GM23338 (cell line): ENCODE results near the gene SLK. TPM values are rescaled to one million over a fixed set of nuclear protein-coding genes. Genes with fewer than 3 reads are reported as not detected.

Source experiments
- ATAC-seq: fragments of 200-7000 bp; cut with Tn5 transposase; 3 replicates; pipeline ENCODE4 v1.9.1; 2020
- DNase-seq: peaks from one replicate; pipeline ENCODE4 v3.0.0-alpha.2; 2015; ENCODE audit warnings: low spot score
- H2AFZ ChIP-seq: fragments of 200-600 bp; sonication (generic); 2 replicates; pipeline ENCODE4 v1.8.0; 2016; ENCODE audit warnings: antibody characterized with exemption, mild to moderate bottlenecking, moderate library complexity
- H3F3A ChIP-seq: fragments of 200-600 bp; sonication (generic); replicated peaks from 2 replicates; pipeline ENCODE4 v1.8.0; 2017; ENCODE audit warnings: antibody characterized with exemption, mixed run types, low read depth
- H3K27ac ChIP-seq: fragments of 200-600 bp; sonication (generic); 2 replicates; pipeline ENCODE4 v1.6.1; 2016; ENCODE audit warnings: low read depth
- H3K27me3 ChIP-seq: fragments of 200-600 bp; sonication (generic); 2 replicates; pipeline ENCODE4 v1.8.0; 2016; ENCODE audit warnings: mild to moderate bottlenecking, mixed run types, moderate library complexity; ENCODE audit not compliant: insufficient read depth
- H3K36me3 ChIP-seq: fragments of 200-600 bp; sonication (generic); 2 replicates; pipeline ENCODE4 v1.8.0; 2016; ENCODE audit warnings: mild to moderate bottlenecking; ENCODE audit not compliant: insufficient read depth
- H3K4me1 ChIP-seq: fragments of 200-600 bp; sonication (generic); 2 replicates; pipeline ENCODE4 v1.8.0; 2016; ENCODE audit warnings: mild to moderate bottlenecking, moderate library complexity; ENCODE audit not compliant: insufficient read depth
- H3K4me2 ChIP-seq: fragments of 200-600 bp; sonication (generic); 2 replicates; pipeline ENCODE4 v1.7.1; 2017; ENCODE audit warnings: mixed run types
- H3K4me3 ChIP-seq: fragments of 200-600 bp; sonication (generic); 2 replicates; pipeline ENCODE4 v1.6.1; 2016; ENCODE audit warnings: mixed run types
- H3K79me2 ChIP-seq: fragments of 200-600 bp; sonication (generic); replicated peaks from 2 replicates; pipeline ENCODE4 v1.8.0; 2017; ENCODE audit warnings: mild to moderate bottlenecking; ENCODE audit not compliant: insufficient read depth
- H3K9me2 ChIP-seq: fragments of 200-600 bp; sonication (generic); 2 replicates; pipeline ENCODE4 v1.8.0; 2017; ENCODE audit not compliant: insufficient read depth
- H4K20me1 ChIP-seq: fragments of 200-600 bp; sonication (generic); replicated peaks from 2 replicates; pipeline ENCODE4 v1.8.0; 2017; ENCODE audit warnings: mild to moderate bottlenecking; ENCODE audit not compliant: insufficient read depth
- H3K27ac Mint-ChIP-seq: 2 replicates; pipeline ENCODE4 v1.8.0; 2020; ENCODE audit warnings: inconsistent platforms, mild to moderate bottlenecking, moderate library complexity, mixed read lengths
- H3K27me3 Mint-ChIP-seq: 3 replicates; pipeline ENCODE4 v1.8.0; 2022; ENCODE audit warnings: low read depth, mild to moderate bottlenecking, moderate library complexity, mixed read lengths, inconsistent platforms; ENCODE audit not compliant: insufficient read depth, poor library complexity
- H3K36me3 Mint-ChIP-seq: 3 replicates; pipeline ENCODE4 v1.8.0; 2021; ENCODE audit warnings: low read depth, mild to moderate bottlenecking, inconsistent platforms, moderate library complexity, mixed read lengths
- H3K4me1 Mint-ChIP-seq: 3 replicates; pipeline ENCODE4 v1.8.0; 2020; ENCODE audit warnings: mild to moderate bottlenecking, inconsistent platforms, mixed read lengths
- H3K4me3 Mint-ChIP-seq: 3 replicates; pipeline ENCODE4 v1.8.0; 2021; ENCODE audit warnings: moderate library complexity, mild to moderate bottlenecking, inconsistent platforms, mixed read lengths
- H3K9me3 Mint-ChIP-seq: 3 replicates; pipeline ENCODE4 v1.8.0; 2020; ENCODE audit warnings: moderate library complexity, mild to moderate bottlenecking, inconsistent platforms, mixed read lengths
- CREB1 ChIP-seq: fragments of 250-450 bp; sonication (Bioruptor Pico); IDR thresholded peaks from 2 replicates; pipeline ENCODE4 v1.5.0; 2020; ENCODE audit warnings: low read depth, mild to moderate bottlenecking, moderate library complexity
- ETS1 ChIP-seq: IDR thresholded peaks from 2 replicates; pipeline ENCODE4 v1.6.1; 2016; ENCODE audit warnings: antibody characterized with exemption
- EZH2 ChIP-seq: fragments of 200-600 bp; sonication (generic); IDR thresholded peaks from one replicate; pipeline ENCODE4 v1.8.0; 2017; ENCODE audit warnings: antibody characterized with exemption, mild to moderate bottlenecking, low read depth; ENCODE audit not compliant: unreplicated experiment
- ZNF114 ChIP-seq: fragments of 250-450 bp; sonication (Bioruptor Pico); IDR thresholded peaks from 2 replicates; pipeline ENCODE4 v1.5.0; 2020; ENCODE audit warnings: mild to moderate bottlenecking, moderate library complexity
- polyA plus RNA-seq: library from polyadenylated mRNA; unstranded; fragments of >200 nt; fragmentation: Nextera tagmentation; extraction: Ambion mirVana; gene quantifications from 2 replicates; pipeline ENCODE4 v1.2.1, GENCODE V29; 2016
- total RNA-seq: library from RNA; depleted of rRNA; stranded (reverse); fragments of >200 nt; shearing (Covaris generic); gene quantifications from 2 replicates; pipeline ENCODE4 v1.2.3, GENCODE V29; 2014
- TF ChIP-seq, protein P1 (sequence below): fragments of 250-450 bp; sonication (Bioruptor Pico); IDR thresholded peaks from 2 replicates; pipeline ENCODE4 v1.5.0; 2020; ENCODE audit warnings: mild to moderate bottlenecking, moderate library complexity

Gene SLK
- total and polyA plus RNA-seq, 2 experiments from 2014 or later, result 8.4 to 21.5 TPM

- H3K36me3 ChIP-seq, result peaks cover 6% of the 10 kb centered on the region; the same call in 1 of the 2 replicates
- DNase-seq (peak; percentile 65), ATAC-seq (peak; percentile 32)
Measured at GRCh38 chr10:103917302-103918052, 49.5 kb upstream of the SLK start.

More at GRCh38 chr10:103917302-103918052, 49.5 kb upstream of the SLK start:
- H3K9me3 Mint-ChIP-seq, result peaks cover 13% of the 10 kb centered on the region
- no peaks in the 10 kb centered on the region for H3K79me2 ChIP-seq
- no peaks in the 10 kb centered on the region for H3K27me3 ChIP-seq
- peak overlapping the region; percentile 99 for H2AFZ ChIP-seq
- peaks cover 24% of the 10 kb centered on the region for H3K36me3 Mint-ChIP-seq
- H4K20me1 ChIP-seq, result no peaks in the 10 kb centered on the region
- peaks cover 14% of the 10 kb centered on the region for H3K4me1 Mint-ChIP-seq
- H3K27ac Mint-ChIP-seq, result peak overlapping the region; percentile 93
- H3F3A ChIP-seq, result peaks cover 13% of the 10 kb centered on the region; the same call in 1 of the 2 replicates
- peaks cover 9% of the 10 kb centered on the region for H3K27me3 Mint-ChIP-seq
- peak overlapping the region; percentile 91 for H3K4me3 Mint-ChIP-seq
- peak overlapping the region; percentile 88 for H3K4me3 ChIP-seq
- peak overlapping the region; percentile 99 for H3K27ac ChIP-seq
- peak overlapping the region; percentile 99 for H3K4me2 ChIP-seq
- TF ChIP-seq ETS1, result no peak
- TF ChIP-seq EZH2, result no peak
- TF ChIP-seq ZNF114 (CRISPR knock-in tag), result no peak
- TF ChIP-seq, protein P1, sequence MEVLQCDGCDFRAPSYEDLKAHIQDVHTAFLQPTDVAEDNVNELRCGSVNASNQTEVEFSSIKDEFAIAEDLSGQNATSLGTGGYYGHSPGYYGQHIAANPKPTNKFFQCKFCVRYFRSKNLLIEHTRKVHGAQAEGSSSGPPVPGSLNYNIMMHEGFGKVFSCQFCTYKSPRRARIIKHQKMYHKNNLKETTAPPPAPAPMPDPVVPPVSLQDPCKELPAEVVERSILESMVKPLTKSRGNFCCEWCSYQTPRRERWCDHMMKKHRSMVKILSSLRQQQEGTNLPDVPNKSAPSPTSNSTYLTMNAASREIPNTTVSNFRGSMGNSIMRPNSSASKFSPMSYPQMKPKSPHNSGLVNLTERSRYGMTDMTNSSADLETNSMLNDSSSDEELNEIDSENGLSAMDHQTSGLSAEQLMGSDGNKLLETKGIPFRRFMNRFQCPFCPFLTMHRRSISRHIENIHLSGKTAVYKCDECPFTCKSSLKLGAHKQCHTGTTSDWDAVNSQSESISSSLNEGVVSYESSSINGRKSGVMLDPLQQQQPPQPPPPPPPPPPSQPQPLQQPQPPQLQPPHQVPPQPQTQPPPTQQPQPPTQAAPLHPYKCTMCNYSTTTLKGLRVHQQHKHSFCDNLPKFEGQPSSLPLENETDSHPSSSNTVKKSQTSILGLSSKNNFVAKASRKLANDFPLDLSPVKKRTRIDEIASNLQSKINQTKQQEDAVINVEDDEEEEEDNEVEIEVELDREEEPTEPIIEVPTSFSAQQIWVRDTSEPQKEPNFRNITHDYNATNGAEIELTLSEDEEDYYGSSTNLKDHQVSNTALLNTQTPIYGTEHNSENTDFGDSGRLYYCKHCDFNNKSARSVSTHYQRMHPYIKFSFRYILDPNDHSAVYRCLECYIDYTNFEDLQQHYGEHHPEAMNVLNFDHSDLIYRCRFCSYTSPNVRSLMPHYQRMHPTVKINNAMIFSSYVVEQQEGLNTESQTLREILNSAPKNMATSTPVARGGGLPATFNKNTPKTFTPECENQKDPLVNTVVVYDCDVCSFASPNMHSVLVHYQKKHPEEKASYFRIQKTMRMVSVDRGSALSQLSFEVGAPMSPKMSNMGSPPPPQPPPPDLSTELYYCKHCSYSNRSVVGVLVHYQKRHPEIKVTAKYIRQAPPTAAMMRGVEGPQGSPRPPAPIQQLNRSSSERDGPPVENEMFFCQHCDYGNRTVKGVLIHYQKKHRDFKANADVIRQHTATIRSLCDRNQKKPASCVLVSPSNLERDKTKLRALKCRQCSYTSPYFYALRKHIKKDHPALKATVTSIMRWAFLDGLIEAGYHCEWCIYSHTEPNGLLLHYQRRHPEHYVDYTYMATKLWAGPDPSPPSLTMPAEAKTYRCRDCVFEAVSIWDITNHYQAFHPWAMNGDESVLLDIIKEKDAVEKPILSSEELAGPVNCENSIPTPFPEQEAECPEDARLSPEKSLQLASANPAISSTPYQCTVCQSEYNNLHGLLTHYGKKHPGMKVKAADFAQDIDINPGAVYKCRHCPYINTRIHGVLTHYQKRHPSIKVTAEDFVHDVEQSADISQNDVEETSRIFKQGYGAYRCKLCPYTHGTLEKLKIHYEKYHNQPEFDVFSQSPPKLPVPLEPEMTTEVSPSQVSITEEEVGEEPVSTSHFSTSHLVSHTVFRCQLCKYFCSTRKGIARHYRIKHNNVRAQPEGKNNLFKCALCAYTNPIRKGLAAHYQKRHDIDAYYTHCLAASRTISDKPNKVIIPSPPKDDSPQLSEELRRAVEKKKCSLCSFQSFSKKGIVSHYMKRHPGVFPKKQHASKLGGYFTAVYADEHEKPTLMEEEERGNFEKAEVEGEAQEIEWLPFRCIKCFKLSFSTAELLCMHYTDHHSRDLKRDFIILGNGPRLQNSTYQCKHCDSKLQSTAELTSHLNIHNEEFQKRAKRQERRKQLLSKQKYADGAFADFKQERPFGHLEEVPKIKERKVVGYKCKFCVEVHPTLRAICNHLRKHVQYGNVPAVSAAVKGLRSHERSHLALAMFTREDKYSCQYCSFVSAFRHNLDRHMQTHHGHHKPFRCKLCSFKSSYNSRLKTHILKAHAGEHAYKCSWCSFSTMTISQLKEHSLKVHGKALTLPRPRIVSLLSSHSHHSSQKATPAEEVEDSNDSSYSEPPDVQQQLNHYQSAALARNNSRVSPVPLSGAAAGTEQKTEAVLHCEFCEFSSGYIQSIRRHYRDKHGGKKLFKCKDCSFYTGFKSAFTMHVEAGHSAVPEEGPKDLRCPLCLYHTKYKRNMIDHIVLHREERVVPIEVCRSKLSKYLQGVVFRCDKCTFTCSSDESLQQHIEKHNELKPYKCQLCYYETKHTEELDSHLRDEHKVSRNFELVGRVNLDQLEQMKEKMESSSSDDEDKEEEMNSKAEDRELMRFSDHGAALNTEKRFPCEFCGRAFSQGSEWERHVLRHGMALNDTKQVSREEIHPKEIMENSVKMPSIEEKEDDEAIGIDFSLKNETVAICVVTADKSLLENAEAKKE (CRISPR knock-in tag), result no peak
- TF ChIP-seq CREB1 (CRISPR knock-in tag), result 0 out of 2 replicates have a peak, but pooled peaks have one; percentile 9
- peaks cover 19% of the 10 kb centered on the region for H3K4me1 ChIP-seq
- 0 out of 2 replicates have a peak, but pooled peaks cover 2% of the 10 kb centered on the region for H3K9me2 ChIP-seq
